GM12878 (cell line): Measurements from ENCODE around the gene ARID5B. TPM values are rescaled to one million over a fixed set of nuclear protein-coding genes. Genes with fewer than 3 reads are reported as not detected.

ENCODE experiments used
- HCFC1 ChIP-seq: fragments of 150-350 bp; IDR thresholded peaks from 2 replicates; pipeline ENCODE4 v1.6.1; 2014; ENCODE audit warnings: low read length
- HDAC6 ChIP-seq: fragments of 200-600 bp; sonication (generic); IDR thresholded peaks from one replicate; pipeline ENCODE4 v1.8.0; 2017; ENCODE audit warnings: antibody characterized with exemption; ENCODE audit not compliant: unreplicated experiment
- NFYA ChIP-seq: IDR thresholded peaks from 2 replicates; pipeline ENCODE4 v1.6.1; 2011; ENCODE audit warnings: low read depth, mild to moderate bottlenecking, low read length, improper control_type of control experiment, borderline replicate concordance
- POLR2AphosphoS5 ChIP-seq: IDR thresholded peaks from 2 replicates; pipeline ENCODE4 v1.6.1; 2011; ENCODE audit warnings: mild to moderate bottlenecking, low read length, inconsistent platforms
- RAD51 ChIP-seq: fragments of 450-650 bp; IDR thresholded peaks from 2 replicates; pipeline ENCODE4 v1.6.1; 2016; ENCODE audit warnings: moderate library complexity, mild to moderate bottlenecking, inconsistent platforms
- RELA ChIP-seq: fragments of 450-650 bp; IDR thresholded peaks from 2 replicates; pipeline ENCODE4 v1.8.0; 2014; ENCODE audit warnings: borderline replicate concordance; ENCODE audit not compliant: partially characterized antibody
- TCF3 ChIP-seq: IDR thresholded peaks from 2 replicates; pipeline ENCODE4 v1.6.1; 2012; ENCODE audit warnings: low read depth, mild to moderate bottlenecking, low read length, borderline replicate concordance; ENCODE audit not compliant: insufficient read depth
- USF2 ChIP-seq: IDR thresholded peaks from 2 replicates; pipeline ENCODE4 v1.6.1; 2011; ENCODE audit warnings: low read depth, low read length, improper control_type of control experiment, borderline replicate concordance
- polyA plus RNA-seq, 11 experiments: library from polyadenylated mRNA; depleted of rRNA in 4 of 11; unstranded in 6 of 11; stranded (reverse) in 5 of 11; fragments of >200 nt; fragmentation: Nextera tagmentation in 4 of 11; fragmentation: Illumina TruSeq in 1 of 11; extraction: Ambion mirVana in 4 of 11; extraction: Trizol in 1 of 11; gene quantifications; 1 replicate in 1 of 11; 2 replicates in 10 of 11; pipeline versions ENCODE4 v1.2.1 to v1.2.3, GENCODE V29; 2011 to 2016; ENCODE audit warnings: inconsistent platforms in 2 of 11, missing spikeins in 2 of 11, low read depth in 1 of 11
- total RNA-seq, 4 experiments: library from RNA; depleted of rRNA in 3 of 4; stranded (reverse); fragments of >200 nt in 3 of 4; fragmentation: Illumina TruSeq in 1 of 4; extraction: Trizol in 1 of 4; gene quantifications; 2 replicates each; pipeline versions ENCODE4 v1.2.1 to v1.2.3, GENCODE V29; 2013 to 2021
- TF ChIP-seq, protein P1 (sequence below): fragments of 450-650 bp; IDR thresholded peaks from 2 replicates; pipeline ENCODE4 v1.6.1; 2018; ENCODE audit warnings: borderline replicate concordance, mild to moderate bottlenecking; ENCODE audit not compliant: partially characterized antibody
- TF ChIP-seq, protein P2 (sequence below): IDR thresholded peaks from 2 replicates; pipeline ENCODE4 v1.6.1; 2012; ENCODE audit warnings: low read length, inconsistent platforms
- TF ChIP-seq, protein P3 (sequence below): fragments of 450-650 bp; conservative IDR thresholded peaks from 2 replicates; pipeline ENCODE4 v1.6.1; 2017; ENCODE audit warnings: mild to moderate bottlenecking, moderate library complexity

ARID5B gene
- total and polyA plus RNA-seq, 10 of the 15 experiments (the other 5 are each of a cell fraction or from before 2014, with no cell fraction given): 2.7 to 8.5 (median 6.1) TPM

DNA sequence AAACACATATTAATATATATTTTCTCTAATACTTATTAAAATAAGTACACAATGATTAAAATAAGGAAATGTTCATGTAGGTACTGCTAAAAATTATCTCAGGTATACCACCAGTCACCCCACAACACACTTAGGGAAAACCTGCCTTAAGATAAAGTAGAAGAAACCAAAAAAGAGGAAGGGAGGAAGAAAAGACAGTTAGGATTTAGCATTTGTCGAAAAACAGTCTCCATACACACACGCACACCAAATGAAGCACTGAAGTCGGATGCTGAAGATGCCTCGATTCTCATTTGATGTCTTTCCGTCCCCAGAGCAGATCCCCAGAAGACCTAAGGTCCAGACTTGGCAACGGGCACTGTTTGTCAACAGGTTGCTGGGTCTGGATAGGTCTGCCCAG lies 30.0 kb upstream of the ARID5B start (continued):
- no peak for TF ChIP-seq USF2
- no peak for TF ChIP-seq NFYA
- TF ChIP-seq, protein P1, sequence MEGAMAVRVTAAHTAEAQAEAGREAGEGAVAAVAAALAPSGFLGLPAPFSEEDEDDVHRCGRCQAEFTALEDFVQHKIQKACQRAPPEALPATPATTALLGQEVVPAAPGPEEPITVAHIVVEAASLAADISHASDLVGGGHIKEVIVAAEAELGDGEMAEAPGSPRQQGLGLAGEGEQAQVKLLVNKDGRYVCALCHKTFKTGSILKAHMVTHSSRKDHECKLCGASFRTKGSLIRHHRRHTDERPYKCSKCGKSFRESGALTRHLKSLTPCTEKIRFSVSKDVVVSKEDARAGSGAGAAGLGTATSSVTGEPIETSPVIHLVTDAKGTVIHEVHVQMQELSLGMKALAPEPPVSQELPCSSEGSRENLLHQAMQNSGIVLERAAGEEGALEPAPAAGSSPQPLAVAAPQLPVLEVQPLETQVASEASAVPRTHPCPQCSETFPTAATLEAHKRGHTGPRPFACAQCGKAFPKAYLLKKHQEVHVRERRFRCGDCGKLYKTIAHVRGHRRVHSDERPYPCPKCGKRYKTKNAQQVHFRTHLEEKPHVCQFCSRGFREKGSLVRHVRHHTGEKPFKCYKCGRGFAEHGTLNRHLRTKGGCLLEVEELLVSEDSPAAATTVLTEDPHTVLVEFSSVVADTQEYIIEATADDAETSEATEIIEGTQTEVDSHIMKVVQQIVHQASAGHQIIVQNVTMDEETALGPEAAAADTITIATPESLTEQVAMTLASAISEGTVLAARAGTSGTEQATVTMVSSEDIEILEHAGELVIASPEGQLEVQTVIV: no peak
- TF ChIP-seq, protein P2, sequence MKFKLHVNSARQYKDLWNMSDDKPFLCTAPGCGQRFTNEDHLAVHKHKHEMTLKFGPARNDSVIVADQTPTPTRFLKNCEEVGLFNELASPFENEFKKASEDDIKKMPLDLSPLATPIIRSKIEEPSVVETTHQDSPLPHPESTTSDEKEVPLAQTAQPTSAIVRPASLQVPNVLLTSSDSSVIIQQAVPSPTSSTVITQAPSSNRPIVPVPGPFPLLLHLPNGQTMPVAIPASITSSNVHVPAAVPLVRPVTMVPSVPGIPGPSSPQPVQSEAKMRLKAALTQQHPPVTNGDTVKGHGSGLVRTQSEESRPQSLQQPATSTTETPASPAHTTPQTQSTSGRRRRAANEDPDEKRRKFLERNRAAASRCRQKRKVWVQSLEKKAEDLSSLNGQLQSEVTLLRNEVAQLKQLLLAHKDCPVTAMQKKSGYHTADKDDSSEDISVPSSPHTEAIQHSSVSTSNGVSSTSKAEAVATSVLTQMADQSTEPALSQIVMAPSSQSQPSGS: no peak
- TF ChIP-seq RELA: no peak
- no peak for TF ChIP-seq HDAC6
- no peak for TF ChIP-seq HCFC1
- TF ChIP-seq, protein P3, sequence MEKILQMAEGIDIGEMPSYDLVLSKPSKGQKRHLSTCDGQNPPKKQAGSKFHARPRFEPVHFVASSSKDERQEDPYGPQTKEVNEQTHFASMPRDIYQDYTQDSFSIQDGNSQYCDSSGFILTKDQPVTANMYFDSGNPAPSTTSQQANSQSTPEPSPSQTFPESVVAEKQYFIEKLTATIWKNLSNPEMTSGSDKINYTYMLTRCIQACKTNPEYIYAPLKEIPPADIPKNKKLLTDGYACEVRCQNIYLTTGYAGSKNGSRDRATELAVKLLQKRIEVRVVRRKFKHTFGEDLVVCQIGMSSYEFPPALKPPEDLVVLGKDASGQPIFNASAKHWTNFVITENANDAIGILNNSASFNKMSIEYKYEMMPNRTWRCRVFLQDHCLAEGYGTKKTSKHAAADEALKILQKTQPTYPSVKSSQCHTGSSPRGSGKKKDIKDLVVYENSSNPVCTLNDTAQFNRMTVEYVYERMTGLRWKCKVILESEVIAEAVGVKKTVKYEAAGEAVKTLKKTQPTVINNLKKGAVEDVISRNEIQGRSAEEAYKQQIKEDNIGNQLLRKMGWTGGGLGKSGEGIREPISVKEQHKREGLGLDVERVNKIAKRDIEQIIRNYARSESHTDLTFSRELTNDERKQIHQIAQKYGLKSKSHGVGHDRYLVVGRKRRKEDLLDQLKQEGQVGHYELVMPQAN: no peak
- TF ChIP-seq RAD51: no peak
- TF ChIP-seq TCF3: no peak
- TF ChIP-seq POLR2AphosphoS5: no peak
- TF ChIP-seq, all 136 proteins: peak for 0
